GM12891 (cell line): Measurements from ENCODE around the gene POLR3F.

Source experiments
- POLR2A ChIP-seq: IDR thresholded peaks from 2 replicates; pipeline ENCODE4 v1.6.1; 2011; ENCODE audit warnings: low read depth, low read length, control low read depth
- POLR2AphosphoS5 ChIP-seq: IDR thresholded peaks from 2 replicates; pipeline ENCODE4 v1.6.1; 2011; ENCODE audit warnings: low read depth, low read length, control low read depth
- POU2F2 ChIP-seq: IDR thresholded peaks from 2 replicates; pipeline ENCODE4 v1.6.1; 2011; ENCODE audit warnings: low read depth, mild to moderate bottlenecking, control low read depth, low read length, moderate library complexity
- SPI1 ChIP-seq: IDR thresholded peaks from 2 replicates; pipeline ENCODE4 v1.6.1; 2011; ENCODE audit warnings: low read depth, low read length, control low read depth
- TAF1 ChIP-seq: IDR thresholded peaks from 2 replicates; pipeline ENCODE4 v1.6.1; 2011; ENCODE audit warnings: low read depth, low read length, control low read depth

GRCh38 chr20:18524646-18525045 is 57.5 kb downstream of the POLR3F start:
- no peak for TF ChIP-seq POLR2A
- no peak for TF ChIP-seq TAF1
- no peak for TF ChIP-seq POU2F2
- TF ChIP-seq POLR2AphosphoS5, result no peak
- TF ChIP-seq SPI1, result no peak
